CD4-positive, alpha-beta T cell treated with Interleukin-15 for 1 hour (primary cell): ENCODE results near the gene LRRC45.

ENCODE experiments used
- DNase-seq: peaks from one replicate; pipeline ENCODE4 v3.0.0-alpha.2; 2020

LRRC45 gene

DNA sequence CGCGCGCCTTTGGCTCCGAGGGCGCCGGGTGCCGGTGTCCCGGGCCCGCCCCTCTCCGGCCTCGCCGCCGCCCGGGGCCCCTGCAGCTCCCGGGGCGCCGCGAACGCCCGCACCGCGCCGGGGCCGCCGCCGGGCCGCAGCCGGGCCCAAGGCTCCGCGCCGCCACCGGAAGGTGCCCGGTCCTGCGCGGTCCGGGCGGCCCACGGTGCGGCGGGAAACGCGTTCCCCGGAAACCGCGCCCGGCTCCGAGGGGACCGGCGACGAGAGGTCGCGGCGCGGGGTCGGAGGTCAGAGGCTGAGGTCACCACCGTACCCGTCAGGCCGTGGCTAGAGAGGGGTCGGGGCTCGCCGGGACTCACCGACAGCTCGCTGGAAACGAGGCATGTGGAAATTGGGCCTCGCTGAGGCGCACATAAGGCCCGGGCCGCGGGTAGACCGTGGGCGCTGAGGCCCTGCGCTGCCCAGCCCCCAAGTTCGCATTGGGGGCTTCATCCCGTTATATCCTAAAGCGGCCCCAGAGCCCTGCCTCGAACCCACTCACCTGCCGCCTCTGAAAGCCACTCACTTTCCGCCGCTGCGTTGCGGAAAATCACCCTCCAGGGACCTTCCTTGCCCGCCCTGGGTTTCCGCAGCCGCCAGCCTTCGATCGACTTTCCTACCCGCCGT, 42.7 kb downstream of the LRRC45 start, which contains the start of gene DUS1L:
Gene DUS1L, minus strand, starts transcription at position 167 of the 666 bp plus-strand sequence. CDS start 745 bp downstream, outside the sequence.
- DNase-seq: peak; percentile 61

DNA sequence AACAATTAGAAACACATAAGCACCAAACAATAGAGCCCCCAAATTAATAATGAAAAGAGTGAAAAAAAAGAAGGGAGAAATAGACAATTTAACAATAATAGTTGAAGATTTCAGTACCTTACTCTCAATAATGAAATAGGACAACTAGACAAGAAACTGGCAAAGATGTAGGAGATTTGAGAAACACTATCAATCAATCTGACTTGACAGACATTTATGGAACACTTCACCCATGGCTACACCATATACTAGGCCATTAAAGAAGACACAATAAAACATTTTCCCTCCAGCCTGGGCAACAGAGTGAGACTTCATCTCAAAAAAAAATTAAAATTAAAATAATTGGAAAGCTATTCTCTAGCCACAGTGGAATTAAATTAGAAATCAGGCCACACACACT, 47.5 kb downstream of the LRRC45 start:
- no peak for DNase-seq

GRCh38 chr17:82072827-82073226, 49.7 kb downstream of the LRRC45 start:
- DNase-seq: no peak

GRCh38 chr17:82073446-82073845, 50.3 kb downstream of the LRRC45 start:
- no peak for DNase-seq

DNA sequence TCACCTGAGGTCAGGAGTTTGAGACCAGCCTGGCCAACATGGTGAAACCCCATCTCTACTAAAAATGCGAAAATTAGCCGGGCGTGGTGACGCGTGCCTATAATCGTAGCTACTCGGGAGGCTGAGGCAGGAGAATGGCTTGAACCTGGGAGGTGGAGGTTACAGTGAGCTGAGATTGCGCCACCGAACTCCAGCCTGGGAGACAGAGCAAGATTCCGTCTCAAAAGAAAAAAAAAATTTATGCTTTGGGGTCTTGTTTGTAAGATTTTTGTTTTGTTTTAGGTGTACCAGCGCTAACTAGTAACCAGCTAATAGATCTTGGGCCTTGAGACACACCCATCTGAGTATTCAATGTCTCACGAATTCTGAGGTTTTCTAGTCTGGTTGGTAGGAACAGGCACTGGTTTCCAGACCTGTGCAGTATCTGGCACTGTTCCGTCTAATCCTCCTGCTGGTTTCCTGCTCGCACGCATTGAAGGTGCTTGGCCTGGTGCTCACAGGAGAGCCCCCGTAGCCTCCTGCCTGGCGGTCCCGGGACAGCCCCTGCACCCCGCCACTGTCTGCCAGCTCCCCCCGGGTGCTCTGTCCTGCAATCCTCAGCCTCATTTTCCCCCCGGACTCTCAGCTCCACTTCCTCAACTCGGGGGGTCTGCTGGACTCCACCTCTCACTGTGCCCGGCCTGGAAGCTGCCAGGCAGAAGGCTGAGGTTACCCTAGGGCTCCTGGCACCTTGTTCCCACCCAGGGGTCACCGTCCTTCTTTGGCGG, 53.1 kb downstream of the LRRC45 start:
- no peak for DNase-seq

DNA sequence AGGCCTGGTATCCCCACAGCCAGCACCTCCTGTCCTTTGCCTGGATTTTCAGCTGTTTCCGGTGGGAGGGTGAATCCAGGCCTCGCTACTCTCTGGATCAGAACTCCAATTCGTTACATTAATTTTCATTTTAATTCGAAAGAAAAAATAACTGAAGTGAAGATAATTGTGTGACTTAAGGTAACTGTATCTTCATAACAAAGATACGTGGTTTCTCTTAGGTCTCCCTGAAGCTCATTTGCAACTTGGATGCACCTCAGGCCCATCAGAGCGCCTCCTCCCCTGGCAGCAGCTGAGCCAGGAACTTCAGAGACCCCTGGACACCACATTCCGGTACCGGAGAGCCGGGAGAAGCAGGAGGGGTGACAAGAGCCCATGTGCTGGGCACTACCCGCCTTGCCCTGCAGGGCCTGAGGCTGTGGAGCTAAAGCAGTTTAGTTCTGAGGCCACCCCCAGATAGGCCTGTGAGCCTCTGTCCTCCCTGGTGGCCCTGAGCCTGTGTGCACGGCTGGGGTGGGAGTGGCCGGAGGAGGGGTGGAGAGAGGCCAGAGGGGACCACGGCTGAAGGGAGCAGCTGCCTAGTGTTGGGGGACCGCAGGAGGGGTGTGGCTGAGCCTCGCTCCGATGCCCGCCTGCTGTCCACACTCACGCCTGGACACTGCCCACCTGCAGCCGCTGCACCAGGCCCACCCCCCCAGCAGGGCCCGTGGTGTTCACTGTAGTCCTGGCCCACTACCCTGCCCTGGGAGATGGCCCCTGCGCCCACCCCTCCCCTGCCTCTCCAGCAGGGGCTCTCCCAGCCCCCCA, 53.9 kb downstream of the LRRC45 start:
- no peak for DNase-seq

DNA sequence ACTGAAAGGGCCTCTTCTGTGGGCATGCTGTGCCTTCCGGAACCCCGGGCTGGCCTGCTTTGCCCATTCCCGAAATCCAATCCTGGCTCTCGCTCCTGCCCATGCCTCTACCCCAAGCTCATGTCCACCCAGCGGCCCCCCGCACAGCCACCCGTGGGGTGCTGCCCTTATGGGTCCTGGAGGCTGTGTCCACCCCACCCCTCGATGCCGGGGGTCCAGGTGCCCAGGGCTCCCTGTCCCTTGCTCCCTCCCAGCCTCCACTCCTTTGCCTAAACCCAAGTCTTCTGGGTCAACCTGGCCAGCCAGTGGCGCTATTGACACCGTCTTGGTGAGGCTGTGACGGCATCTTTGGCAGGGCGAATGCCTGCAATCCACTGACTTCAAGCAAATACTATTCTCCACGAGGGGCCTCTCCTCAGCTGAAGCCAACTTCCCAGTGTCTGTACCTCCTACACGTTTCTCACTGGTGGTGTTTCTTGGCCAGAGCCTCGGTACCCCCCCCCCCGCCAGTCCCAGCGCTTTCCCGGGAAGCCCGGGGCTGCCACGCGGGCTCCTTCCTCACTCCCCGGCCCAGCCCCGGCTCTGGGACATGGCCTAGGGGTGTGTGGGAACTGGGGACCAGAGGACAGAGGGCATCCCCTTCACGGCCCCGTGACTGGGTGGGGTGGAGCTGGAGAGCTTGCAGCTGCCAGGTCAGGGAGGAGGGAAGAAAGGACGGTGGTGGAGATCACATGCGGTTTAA, 54.7 kb downstream of the LRRC45 start:
- DNase-seq: no peak

- DNase-seq: no peak
Measured at GRCh38 chr17:82078433-82078832, 55.3 kb downstream of the LRRC45 start.

GRCh38 chr17:82079001-82079677, 56.0 kb downstream of the LRRC45 start:
- no peak for DNase-seq

DNA sequence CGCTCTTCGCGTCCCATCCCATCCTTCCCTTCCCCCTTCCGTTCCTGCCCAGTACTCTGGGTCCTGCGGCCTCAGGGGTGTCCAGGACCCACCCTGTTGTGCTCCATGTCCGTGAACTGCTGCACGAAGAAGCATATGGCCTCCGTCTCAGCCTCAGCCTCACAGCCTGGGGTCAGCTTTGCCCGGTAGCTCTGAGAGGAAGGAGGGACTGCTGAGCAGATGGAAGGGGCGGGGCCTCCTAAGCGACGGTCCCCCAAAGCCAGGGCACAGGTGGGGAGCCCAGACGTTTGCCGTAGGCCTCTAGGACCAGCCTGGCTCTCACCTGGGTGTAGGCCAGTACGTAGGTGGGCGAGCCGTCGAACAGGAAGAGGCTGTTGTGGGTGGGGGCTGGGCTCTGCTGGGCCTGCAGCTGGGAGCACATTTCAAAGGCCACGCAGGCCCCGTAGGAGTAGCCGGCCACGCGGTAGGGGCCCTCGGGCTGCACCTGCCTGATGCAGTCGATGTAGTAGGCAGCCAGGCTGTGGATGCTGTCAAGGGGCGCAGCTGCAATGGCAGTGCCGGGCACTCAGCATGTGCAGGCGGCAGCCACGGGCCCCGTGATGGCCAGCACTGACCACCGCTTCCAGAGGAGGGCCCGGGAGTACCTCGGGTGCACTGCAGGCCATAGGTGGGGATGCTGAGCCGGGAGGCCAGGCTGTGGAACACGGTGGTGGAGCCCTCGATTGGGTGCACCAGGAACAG, 57.1 kb downstream of the LRRC45 start:
- DNase-seq: no peak
